HepG2 (cell line): ENCODE results near the gene GPR39.

Source experiments
- CTCF ChIP-seq: sonication (generic); formaldehyde crosslinking; IDR thresholded peaks from 2 replicates; pipeline ENCODE4 v1.5.0; 2020; ENCODE audit warnings: mild to moderate bottlenecking, missing genetic modification reagents, moderate library complexity
- POLR2A ChIP-seq, 2 experiments: IDR thresholded peaks; 2 replicates each; pipeline ENCODE4 v1.6.1; 2011; ENCODE audit warnings: low read depth in 2 of 2, low read length in 2 of 2, mild to moderate bottlenecking in 1 of 2, moderate library complexity in 1 of 2; ENCODE audit not compliant: insufficient read depth in 1 of 2
- ZNF512 ChIP-seq: sonication (generic); formaldehyde crosslinking; IDR thresholded peaks from 2 replicates; pipeline ENCODE4 v1.4.0; 2020; ENCODE audit warnings: mild to moderate bottlenecking, missing genetic modification reagents

DNA sequence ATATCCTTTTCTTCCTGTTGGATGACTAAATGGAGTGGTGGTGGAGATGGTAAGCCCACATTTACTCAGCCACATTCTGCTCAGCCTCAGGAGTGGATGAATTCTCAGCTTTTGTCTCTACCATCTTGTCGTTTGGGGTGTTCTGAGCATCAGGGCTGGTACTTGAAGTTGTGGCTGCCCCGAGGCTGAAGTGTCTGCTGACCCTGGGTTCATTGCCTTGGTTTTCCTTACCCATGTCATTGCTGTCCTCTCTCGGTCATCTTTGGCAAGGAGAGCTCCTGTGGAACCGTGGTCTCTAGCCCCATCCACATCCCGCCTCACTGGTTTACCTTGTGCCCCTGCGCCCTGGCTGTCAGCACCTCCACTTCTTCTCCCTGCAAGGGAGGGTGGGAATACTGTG, 71.9 kb downstream of the GPR39 start:
- no peak for TF ChIP-seq CTCF (CRISPR knock-in tag)
- no peak for TF ChIP-seq ZNF512 (CRISPR knock-in tag)
- no peak for TF ChIP-seq POLR2A (IDR thresholded peaks at IDR 0.05; ENCODE audit: insufficient read depth in 1 of 2, low read depth in 2 of 2, low read length in 2 of 2)
